SK-N-SH (cell line): ENCODE data around the gene SRA1. TPM values are rescaled to one million over a fixed set of nuclear protein-coding genes. Genes with fewer than 3 reads are reported as not detected.

Experiments
- CTCF ChIA-PET: fragments of 300-600, 350-600 bp; formaldehyde crosslinking; extraction: SDS; loops from one replicate; lab custom pipeline; 2021; lab: Yijun Ruan, JAX
- POLR2A ChIA-PET: fragments of 350-600 bp; sonication (Branson Sonifier 250); formaldehyde crosslinking; extraction: SDS; loops from one replicate; lab custom pipeline; 2020; ENCODE audit warnings: antibody characterized with exemption, inconsistent platforms; lab: Yijun Ruan, JAX
- DNase-seq: peaks from one replicate; pipeline ENCODE4 v3.0.0; 2012
- H2AFZ ChIP-seq: fragments of 200-600 bp; sonication (generic); 2 replicates; pipeline ENCODE4 v1.8.1; 2016; ENCODE audit warnings: antibody characterized with exemption, mild to moderate bottlenecking, low read depth
- H3F3A ChIP-seq: fragments of 200-600 bp; sonication (generic); replicated peaks from 2 replicates; pipeline ENCODE3; 2016; ENCODE audit warnings: antibody characterized with exemption, mild to moderate bottlenecking; ENCODE audit not compliant: insufficient read depth
- H3K27ac ChIP-seq, 2 experiments: fragments of 200-500 bp in 1 of 2; fragments of 200-600 bp in 1 of 2; sonication (Bioruptor generic) in 1 of 2; sonication (generic), shearing (Covaris generic) in 1 of 2; 2 replicates each; pipeline versions ENCODE4 v1.5.1 to v1.6.1; 2014 to 2016; ENCODE audit warnings: low read depth in 2 of 2, inconsistent platforms in 1 of 2, low read length in 1 of 2, mild to moderate bottlenecking in 1 of 2, mixed read lengths in 1 of 2
- H3K27me3 ChIP-seq: fragments of 200-600 bp; sonication (generic), shearing (Covaris generic); 2 replicates; pipeline ENCODE4 v1.6.1; 2016; ENCODE audit warnings: mixed run types; ENCODE audit not compliant: insufficient read depth
- H3K36me3 ChIP-seq, 2 experiments: fragments of 200-500 bp in 1 of 2; fragments of 200-600 bp in 1 of 2; sonication (Bioruptor generic) in 1 of 2; sonication (generic) in 1 of 2; replicated peaks in 1 of 2; 2 replicates each; pipeline versions ENCODE3 to v1.5.1; 2014 to 2016; ENCODE audit warnings: low read length in 1 of 2, mild to moderate bottlenecking in 1 of 2; ENCODE audit not compliant: insufficient read depth in 2 of 2, control insufficient read depth in 1 of 2
- H3K4me1 ChIP-seq, 2 experiments: fragments of 200-500 bp in 1 of 2; fragments of 200-600 bp in 1 of 2; sonication (Bioruptor generic) in 1 of 2; sonication (generic), shearing (Covaris generic) in 1 of 2; 2 replicates each; pipeline versions ENCODE4 v1.5.1 to v1.6.1; 2014 to 2016; ENCODE audit warnings: low read depth in 1 of 2, low read length in 1 of 2, mixed run types in 1 of 2; ENCODE audit not compliant: insufficient read depth in 2 of 2, control insufficient read depth in 1 of 2
- H3K4me2 ChIP-seq: fragments of 200-600 bp; sonication (generic), shearing (Covaris generic); 2 replicates; pipeline ENCODE4 v1.6.1; 2017; ENCODE audit warnings: mixed run types
- H3K4me3 ChIP-seq, 2 experiments: fragments of 200-500 bp in 1 of 2; fragments of 200-600 bp in 1 of 2; sonication (Bioruptor generic) in 1 of 2; sonication (generic), shearing (Covaris generic) in 1 of 2; 2 replicates each; pipeline versions ENCODE4 v1.5.1 to v1.8.1; 2014 to 2016; ENCODE audit warnings: low read depth in 2 of 2, inconsistent platforms in 1 of 2, low read length in 1 of 2, mild to moderate bottlenecking in 1 of 2, mixed read lengths in 1 of 2, moderate library complexity in 1 of 2
- H3K79me2 ChIP-seq: fragments of 200-600 bp; sonication (generic); 2 replicates; pipeline ENCODE4 v1.8.1; 2017; ENCODE audit warnings: mild to moderate bottlenecking; ENCODE audit not compliant: insufficient read depth
- H3K9ac ChIP-seq: fragments of 200-600 bp; sonication (generic); 2 replicates; pipeline ENCODE4 v1.6.1; 2017; ENCODE audit warnings: mixed run types
- H3K9me2 ChIP-seq: fragments of 200-600 bp; sonication (generic); 2 replicates; pipeline ENCODE4 v1.6.1; 2017; ENCODE audit warnings: mixed run types
- H3K9me3 ChIP-seq: fragments of 200-600 bp; sonication (generic); 2 replicates; pipeline ENCODE4 v1.6.1; 2017; ENCODE audit warnings: mixed run types, mild to moderate bottlenecking, moderate library complexity
- H4K20me1 ChIP-seq: fragments of 200-600 bp; sonication (generic); 2 replicates; pipeline ENCODE4 v1.6.1; 2017; ENCODE audit warnings: mild to moderate bottlenecking, mixed run types; ENCODE audit not compliant: insufficient read depth
- CTCF ChIP-seq: fragments of 200-600 bp; sonication (generic); IDR thresholded peaks from 2 replicates; pipeline ENCODE4 v1.6.1; 2017; ENCODE audit warnings: antibody characterized with exemption, mild to moderate bottlenecking, moderate library complexity
- FOSL2 ChIP-seq: IDR thresholded peaks from 2 replicates; pipeline ENCODE4 v1.4.0; 2012; ENCODE audit warnings: low read depth, mild to moderate bottlenecking, moderate library complexity, borderline replicate concordance
- FOXM1 ChIP-seq: IDR thresholded peaks from 2 replicates; pipeline ENCODE4 v1.4.0; 2012; ENCODE audit warnings: low read depth, mild to moderate bottlenecking
- GABPA ChIP-seq: IDR thresholded peaks from 2 replicates; pipeline ENCODE4 v1.4.0; 2012; ENCODE audit warnings: low read depth, mild to moderate bottlenecking
- GATA2 ChIP-seq: sonication (generic); formaldehyde crosslinking; IDR thresholded peaks from 2 replicates; pipeline ENCODE4 v1.5.0; 2020; ENCODE audit warnings: mild to moderate bottlenecking, missing genetic modification reagents
- IRF3 ChIP-seq: fragments of 150-350 bp; IDR thresholded peaks from 2 replicates; pipeline ENCODE4 v1.6.1; 2016; ENCODE audit warnings: mild to moderate bottlenecking, low read depth, low read length
- JUND ChIP-seq: IDR thresholded peaks from 2 replicates; pipeline ENCODE4 v1.4.0; 2012
- MEF2A ChIP-seq: IDR thresholded peaks from 2 replicates; pipeline ENCODE4 v1.4.0; 2012; ENCODE audit warnings: low read depth, borderline replicate concordance
- NFIC ChIP-seq: IDR thresholded peaks from 2 replicates; pipeline ENCODE4 v1.4.0; 2012; ENCODE audit warnings: borderline replicate concordance
- RXRA ChIP-seq: IDR thresholded peaks from 2 replicates; pipeline ENCODE4 v1.4.0; 2012; ENCODE audit warnings: low read depth, mild to moderate bottlenecking, borderline replicate concordance
- TAF1 ChIP-seq: IDR thresholded peaks from 2 replicates; pipeline ENCODE4 v1.6.1; 2012; ENCODE audit warnings: low read depth, mild to moderate bottlenecking, low read length, moderate library complexity, borderline replicate concordance
- TCF12 ChIP-seq: IDR thresholded peaks from 2 replicates; pipeline ENCODE4 v1.4.0; 2012
- USF1 ChIP-seq: IDR thresholded peaks from 2 replicates; pipeline ENCODE4 v1.4.0; 2012; ENCODE audit warnings: low read depth, borderline replicate concordance
- ZBTB33 ChIP-seq: IDR thresholded peaks from 2 replicates; pipeline ENCODE4 v1.4.0; 2012; ENCODE audit warnings: low read depth, borderline replicate concordance
- WGBS: methylation state at CpG from one replicate; pipeline ENCODE4 v1.1.6; 2017; ENCODE audit warnings: low lambda C conversion rate; 5-methylcytosine and 5-hydroxymethylcytosine counted together
- polyA plus RNA-seq, 3 experiments: library from polyadenylated mRNA; depleted of rRNA; stranded (reverse); fragments of >200 nt; gene quantifications; 2 replicates each; pipeline ENCODE4 v1.2.3, GENCODE V29; 2012

The SRA1 gene
- polyA plus RNA-seq, 1 of the 3 experiments (the other 2 are of a cell fraction): 35.9 TPM

GRCh38 chr5:140565780-140566095 lies 8.5 kb upstream of the SRA1 start (continued):
- TF ChIP-seq FOSL2: no peak

- H3K4me1 ChIP-seq: peaks cover 3 to 20% of the 10 kb centered on the region in 2 experiments; a peak in 1 of 4 replicates
- TF ChIP-seq FOXM1 (no peak), NFIC (no peak), GABPA (no peak), IRF3 (no peak)
- no peaks in the 10 kb centered on the region for H3K27me3 ChIP-seq
- 1% methylated on average over 13 of the region's 13 CpGs for WGBS
- H3K36me3 ChIP-seq: peaks cover 8 to 39% of the 10 kb centered on the region in 2 experiments
- H4K20me1 ChIP-seq: no peaks in the 10 kb centered on the region
- no peak for DNase-seq
- ChIA-PET POLR2A (interaction anchor here (1.4 kb wide), 1 partner anchor 16 kb away, joined by 4 read pairs; no protein-coding TSS in a partner anchor), CTCF (interaction anchor here (1.1 to 1.4 kb wide), 5 partner anchors 9 to 153 kb away, joined by 3 to 5 read pairs (median 3); no protein-coding TSS in a partner anchor)
- H3K79me2 ChIP-seq: peaks cover 28% of the 10 kb centered on the region
- no peaks in the 10 kb centered on the region for H3K9me2 ChIP-seq
- H3K9ac ChIP-seq: peak overlapping the region; percentile 80
- peak overlapping the region; percentile 85 to 97 for H3K4me3 ChIP-seq
- H3K27ac ChIP-seq: peak overlapping the region; percentile 82 to 90
- H3K9me3 ChIP-seq: no peaks in the 10 kb centered on the region
- H3K4me2 ChIP-seq: peak overlapping the region; percentile 77
- H2AFZ ChIP-seq: peak overlapping the region; percentile 76
- H3F3A ChIP-seq: peaks cover 5% of the 10 kb centered on the region
Observed at GRCh38 chr5:140565024-140565779, 7.9 kb upstream of the SRA1 start.

GRCh38 chr5:140564196-140565023 lies 7.1 kb upstream of the SRA1 start, which contains the start of the genes APBB3 and SLC35A4:
Gene APBB3, minus strand, starts transcription at chr5:140564598. Its CDS starts 353 bp downstream, at chr5:140564245.
Gene SLC35A4, plus strand, starts transcription at chr5:140564828. Its CDS starts 2,342 bp downstream, at chr5:140567170.
- 1% methylated on average over 24 of the region's 74 CpGs for WGBS
- H3K36me3 ChIP-seq: peaks cover 8 to 43% of the 10 kb centered on the region in 2 experiments
- H3K4me2 ChIP-seq: peak within 1 kb of the TSS; percentile 77
- H4K20me1 ChIP-seq: no peaks in the 10 kb centered on the region
- peaks cover 3 to 20% of the 10 kb centered on the region in 2 experiments; a peak in 1 of 4 replicates for H3K4me1 ChIP-seq
- no peaks in the 10 kb centered on the region for H3K9me2 ChIP-seq
- peak; percentile 96 for DNase-seq
- peak within 1 kb of the TSS; percentile 80 for H3K9ac ChIP-seq
- peak within 1 kb of the TSS; percentile 85 to 97 for H3K4me3 ChIP-seq
- H3K27ac ChIP-seq: peak within 1 kb of the TSS; percentile 90 to 94
- POLR2A ChIA-PET: interaction anchor here (0.6 to 1.9 kb wide), 5 partner anchors 12 to 163 kb away, joined by 3 to 8 read pairs (median 4); partner anchors contain the start of genes EIF4EBP3, IK and NDUFA2
- no peaks in the 10 kb centered on the region for H3K27me3 ChIP-seq
- H2AFZ ChIP-seq: peak within 1 kb of the TSS; percentile 78
- H3F3A ChIP-seq: peaks cover 5% of the 10 kb centered on the region
- no peaks in the 10 kb centered on the region for H3K9me3 ChIP-seq
- CTCF ChIA-PET: interaction anchor here (0.8 to 1.4 kb wide), 4 partner anchors 74 to 163 kb away, joined by 3 to 5 read pairs (median 3); no protein-coding TSS in a partner anchor
- H3K79me2 ChIP-seq: peaks cover 28% of the 10 kb centered on the region
- TF ChIP-seq CTCF: no peak
- TF ChIP-seq TAF1: peak; percentile 83
- no peak; the same call in 1 of the 2 replicates for TF ChIP-seq GATA2 (CRISPR knock-in tag)
- TF ChIP-seq USF1: peak; percentile 89
- TF ChIP-seq RXRA: no peak
- no peak for TF ChIP-seq MEF2A
- TF ChIP-seq JUND: no peak
- no peak for TF ChIP-seq FOSL2
- no peak for TF ChIP-seq ZBTB33
- no peak for TF ChIP-seq FOXM1
- TF ChIP-seq IRF3: no peak
- TF ChIP-seq TCF12: no peak
